HL-60 (cell line): ENCODE data around the gene GRIK1.

Experiments used
- CTCF ChIP-seq: IDR thresholded peaks from one replicate; pipeline ENCODE4 v1.5.1; 2011; ENCODE audit warnings: low read length, control low read depth, inconsistent platforms; ENCODE audit not compliant: insufficient read depth
- GABPA ChIP-seq: IDR thresholded peaks from 2 replicates; pipeline ENCODE4 v1.6.1; 2012; ENCODE audit warnings: low read depth
- POLR2AphosphoS5 ChIP-seq: IDR thresholded peaks from 2 replicates; pipeline ENCODE4 v1.6.1; 2012; ENCODE audit warnings: low read depth
- REST ChIP-seq: IDR thresholded peaks from 2 replicates; pipeline ENCODE4 v1.6.1; 2012; ENCODE audit warnings: low read depth; ENCODE audit not compliant: insufficient replicate concordance

GRCh38 chr21:29568020-29568697, 371.6 kb downstream of the GRIK1 start:
- TF ChIP-seq CTCF (no peak), POLR2AphosphoS5 (no peak), GABPA (no peak), REST (no peak)
